Measurements from ENCODE around the gene WDR4.
"Not testable (repeated sequence)": the region's sequence is repeated elsewhere in the genome, so short reads cannot be mapped to it uniquely, and the experiment has no call there.

WDR4 gene

DNA sequence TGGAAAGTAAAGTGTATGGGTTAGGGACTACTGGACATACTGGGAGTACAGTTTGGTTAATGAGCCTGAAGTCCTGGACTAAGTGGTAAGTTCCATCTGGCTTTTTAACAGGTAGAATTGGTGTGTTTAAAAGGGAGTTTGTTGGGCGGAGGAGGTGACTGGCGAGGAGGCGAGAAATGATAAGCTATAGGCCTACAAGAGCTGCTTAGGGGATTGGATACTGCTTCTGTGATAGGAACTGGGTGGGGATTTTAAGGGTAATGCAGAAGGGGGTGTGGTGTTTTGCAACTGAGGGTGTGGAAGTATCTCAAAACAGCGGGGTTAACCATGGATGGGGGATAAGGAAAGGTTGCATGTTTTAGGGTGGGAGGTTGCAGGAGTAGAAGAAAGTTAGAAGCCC, 42.6 kb upstream of the WDR4 start:
- H3K4me1 ChIP-seq (ENCODE audit: control insufficient read depth, low read length) = peaks cover 16% of the 10 kb centered on the region
- no peak overlapping the region for H3K4me2 ChIP-seq (ENCODE audit: low read length)
- TF ChIP-seq, protein P1, sequence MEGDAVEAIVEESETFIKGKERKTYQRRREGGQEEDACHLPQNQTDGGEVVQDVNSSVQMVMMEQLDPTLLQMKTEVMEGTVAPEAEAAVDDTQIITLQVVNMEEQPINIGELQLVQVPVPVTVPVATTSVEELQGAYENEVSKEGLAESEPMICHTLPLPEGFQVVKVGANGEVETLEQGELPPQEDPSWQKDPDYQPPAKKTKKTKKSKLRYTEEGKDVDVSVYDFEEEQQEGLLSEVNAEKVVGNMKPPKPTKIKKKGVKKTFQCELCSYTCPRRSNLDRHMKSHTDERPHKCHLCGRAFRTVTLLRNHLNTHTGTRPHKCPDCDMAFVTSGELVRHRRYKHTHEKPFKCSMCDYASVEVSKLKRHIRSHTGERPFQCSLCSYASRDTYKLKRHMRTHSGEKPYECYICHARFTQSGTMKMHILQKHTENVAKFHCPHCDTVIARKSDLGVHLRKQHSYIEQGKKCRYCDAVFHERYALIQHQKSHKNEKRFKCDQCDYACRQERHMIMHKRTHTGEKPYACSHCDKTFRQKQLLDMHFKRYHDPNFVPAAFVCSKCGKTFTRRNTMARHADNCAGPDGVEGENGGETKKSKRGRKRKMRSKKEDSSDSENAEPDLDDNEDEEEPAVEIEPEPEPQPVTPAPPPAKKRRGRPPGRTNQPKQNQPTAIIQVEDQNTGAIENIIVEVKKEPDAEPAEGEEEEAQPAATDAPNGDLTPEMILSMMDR (IDR thresholded peaks at IDR 0.05; ENCODE audit: low read depth, low read length, poor library complexity, severe bottlenecking) = no peak
- no peak for TF ChIP-seq EZH2phosphoT487 (IDR thresholded peaks at IDR 0.05; ENCODE audit: borderline replicate concordance, low read length)
- H3K27me3 ChIP-seq (ENCODE audit: control insufficient read depth, low read length) = no peaks in the 10 kb centered on the region
- H4K20me1 ChIP-seq (ENCODE audit: control insufficient read depth, insufficient read depth, low read depth, low read length) = no peaks in the 10 kb centered on the region
- no peaks in the 10 kb centered on the region for H3K9me3 ChIP-seq (ENCODE audit: control insufficient read depth, insufficient read depth, low read length)
- no peaks in the 10 kb centered on the region for H3K9me2 ChIP-seq (replicated peaks; ENCODE audit: control insufficient read depth, low read length)
- no peaks in the 10 kb centered on the region for H3K36me3 ChIP-seq (ENCODE audit: control insufficient read depth, low read length)
- H3F3A ChIP-seq (ENCODE audit: control insufficient read depth, insufficient read depth) = no peaks in the 10 kb centered on the region
- no peak overlapping the region for H3K27ac ChIP-seq (ENCODE audit: low read depth, low read length)
- no peaks in the 10 kb centered on the region for H3K79me2 ChIP-seq (ENCODE audit: control insufficient read depth, low read length)
- no peak overlapping the region for H3K4me3 ChIP-seq (ENCODE audit: low read length)

DNA sequence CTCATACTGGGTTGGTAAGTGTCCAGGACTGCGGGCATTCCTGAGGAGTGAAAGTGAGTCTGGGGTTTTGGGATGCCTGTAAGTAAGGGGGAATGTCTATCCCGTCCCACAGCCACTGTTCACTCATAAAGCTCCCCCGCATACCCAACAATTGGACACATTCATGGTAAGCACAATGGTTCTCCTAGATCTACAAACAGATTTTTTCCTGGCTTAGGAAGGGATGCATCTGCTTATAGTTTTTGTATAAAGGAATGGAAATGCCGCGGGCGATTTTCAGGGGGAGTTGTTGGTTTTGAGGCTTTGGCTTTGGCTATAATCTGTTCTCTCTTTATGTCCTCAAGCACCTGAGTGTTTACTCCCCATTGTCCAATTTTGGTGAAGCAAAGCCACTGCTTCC, 39.0 kb upstream of the WDR4 start:
- TF ChIP-seq, protein P1 (IDR thresholded peaks at IDR 0.05; ENCODE audit: low read depth, low read length, poor library complexity, severe bottlenecking) = no peak
- Histone ChIP-seq H3K27me3 (ENCODE audit: control insufficient read depth, low read length) (no peaks in the 10 kb centered on the region), H3K36me3 (ENCODE audit: control insufficient read depth, low read length) (no peaks in the 10 kb centered on the region), H3K4me3 (ENCODE audit: low read length) (no peak overlapping the region), H3K79me2 (ENCODE audit: control insufficient read depth, low read length) (no peaks in the 10 kb centered on the region), H3K27ac (ENCODE audit: low read depth, low read length) (no peak overlapping the region), H4K20me1 (ENCODE audit: control insufficient read depth, insufficient read depth, low read depth, low read length) (no peaks in the 10 kb centered on the region), H3K4me1 (ENCODE audit: control insufficient read depth, low read length) (peaks cover 2% of the 10 kb centered on the region; the same call in 1 of the 2 replicates), H3K9me2 (replicated peaks; ENCODE audit: control insufficient read depth, low read length) (no peaks in the 10 kb centered on the region), H3K9me3 (ENCODE audit: control insufficient read depth, insufficient read depth, low read length) (no peaks in the 10 kb centered on the region), H3F3A (ENCODE audit: control insufficient read depth, insufficient read depth) (no peaks in the 10 kb centered on the region), H3K4me2 (ENCODE audit: low read length) (no peak overlapping the region)

DNA sequence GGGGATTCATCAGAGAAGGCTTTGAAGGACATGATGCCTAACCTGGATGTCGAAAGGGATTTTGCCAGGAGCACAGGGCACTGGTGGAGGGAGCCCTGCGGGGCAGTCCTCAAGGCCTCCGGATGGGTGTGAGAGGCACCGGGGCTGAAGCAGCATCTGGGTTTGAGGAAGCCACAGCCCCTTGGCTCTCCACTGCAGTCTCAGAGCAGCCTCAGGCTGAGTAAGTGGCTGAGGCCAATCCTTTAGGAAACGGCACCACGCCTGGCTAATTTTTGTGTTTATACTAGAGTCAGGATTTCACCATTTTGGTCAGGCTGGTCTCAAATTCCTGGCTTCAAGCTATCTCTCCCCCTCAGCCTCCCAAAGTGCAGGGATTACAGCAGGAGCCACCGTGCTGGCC, 34.1 kb upstream of the WDR4 start:
- no peaks in the 10 kb centered on the region for H4K20me1 ChIP-seq (ENCODE audit: control insufficient read depth, insufficient read depth, low read depth, low read length)
- no peaks in the 10 kb centered on the region for H3K9me3 ChIP-seq (ENCODE audit: control insufficient read depth, insufficient read depth, low read length)
- no peaks in the 10 kb centered on the region for H3K27me3 ChIP-seq (ENCODE audit: control insufficient read depth, low read length)
- H3K9me2 ChIP-seq (replicated peaks; ENCODE audit: control insufficient read depth, low read length) = no peaks in the 10 kb centered on the region
- no peaks in the 10 kb centered on the region for H3F3A ChIP-seq (ENCODE audit: control insufficient read depth, insufficient read depth)
- H3K27ac ChIP-seq (ENCODE audit: low read depth, low read length) = no peak overlapping the region
- peaks cover 15% of the 10 kb centered on the region for H3K36me3 ChIP-seq (ENCODE audit: control insufficient read depth, low read length)
- no peaks in the 10 kb centered on the region for H3K4me1 ChIP-seq (ENCODE audit: control insufficient read depth, low read length)
- H3K4me3 ChIP-seq (ENCODE audit: low read length) = no peak overlapping the region
- no peak for TF ChIP-seq EZH2phosphoT487 (IDR thresholded peaks at IDR 0.05; ENCODE audit: borderline replicate concordance, low read length)
- TF ChIP-seq, protein P1 (IDR thresholded peaks at IDR 0.05; ENCODE audit: low read depth, low read length, poor library complexity, severe bottlenecking) = no peak
- H3K4me2 ChIP-seq (ENCODE audit: low read length) = no peak overlapping the region
- H3K79me2 ChIP-seq (ENCODE audit: control insufficient read depth, low read length) = no peaks in the 10 kb centered on the region

DNA sequence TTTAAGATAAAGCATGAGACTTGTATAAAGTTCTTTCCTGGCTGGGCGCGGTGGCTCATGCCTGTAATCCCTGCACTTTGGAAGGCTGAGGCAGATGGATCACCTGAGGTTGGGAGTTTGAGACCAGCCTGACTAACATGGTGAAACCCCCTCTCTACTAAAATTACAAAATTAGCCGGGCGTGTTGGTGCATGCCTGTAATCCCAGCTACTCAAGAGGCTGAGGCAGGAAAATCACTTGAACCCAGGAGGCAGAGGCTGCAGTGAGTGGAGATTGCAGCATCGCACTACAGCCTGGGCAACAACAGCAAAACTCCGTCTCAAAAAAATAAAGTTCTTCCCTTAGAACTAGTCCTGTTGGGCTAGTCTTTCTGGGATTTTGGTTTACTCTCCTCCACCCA, 32.6 kb upstream of the WDR4 start:
- H3F3A ChIP-seq (ENCODE audit: control insufficient read depth, insufficient read depth); H3K9me3 ChIP-seq (ENCODE audit: control insufficient read depth, insufficient read depth, low read length); H3K9me2 ChIP-seq (replicated peaks; ENCODE audit: control insufficient read depth, low read length); H3K4me2 ChIP-seq (ENCODE audit: low read length); H3K4me1 ChIP-seq (ENCODE audit: control insufficient read depth, low read length); H3K4me3 ChIP-seq (ENCODE audit: low read length); H3K27me3 ChIP-seq (ENCODE audit: control insufficient read depth, low read length); H3K27ac ChIP-seq (ENCODE audit: low read depth, low read length); H4K20me1 ChIP-seq (ENCODE audit: control insufficient read depth, insufficient read depth, low read depth, low read length); H3K79me2 ChIP-seq (ENCODE audit: control insufficient read depth, low read length): not testable (repeated sequence)
- H3K36me3 ChIP-seq (ENCODE audit: control insufficient read depth, low read length) = peaks cover 17% of the 10 kb centered on the region

DNA sequence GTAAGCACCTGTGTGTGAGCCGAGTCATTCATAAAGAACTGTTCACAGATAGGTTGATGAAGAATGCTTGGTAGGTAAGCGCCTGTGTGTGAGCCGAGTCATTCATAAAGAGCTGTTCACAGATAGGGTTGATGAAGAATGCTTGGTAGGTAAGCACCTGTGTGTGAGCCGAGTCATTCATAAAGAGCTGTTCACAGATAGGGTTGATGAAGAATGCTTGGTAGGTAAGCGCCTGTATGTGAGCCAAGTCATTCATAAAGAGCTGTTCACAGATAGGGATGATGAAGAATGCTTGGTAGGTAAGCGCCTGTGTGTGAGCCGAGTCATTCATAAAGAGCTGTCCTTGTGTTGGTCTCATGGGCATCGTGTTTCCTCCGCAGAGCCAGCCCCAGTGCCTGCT, 29.1 kb upstream of the WDR4 start:
- not testable (repeated sequence) for H3F3A ChIP-seq (ENCODE audit: control insufficient read depth, insufficient read depth); H3K27ac ChIP-seq (ENCODE audit: low read depth, low read length); H3K79me2 ChIP-seq (ENCODE audit: control insufficient read depth, low read length); H3K4me1 ChIP-seq (ENCODE audit: control insufficient read depth, low read length); H3K4me3 ChIP-seq (ENCODE audit: low read length); H3K4me2 ChIP-seq (ENCODE audit: low read length); H3K9me3 ChIP-seq (ENCODE audit: control insufficient read depth, insufficient read depth, low read length); H3K27me3 ChIP-seq (ENCODE audit: control insufficient read depth, low read length); H3K9me2 ChIP-seq (replicated peaks; ENCODE audit: control insufficient read depth, low read length); H4K20me1 ChIP-seq (ENCODE audit: control insufficient read depth, insufficient read depth, low read depth, low read length)
- peaks cover 36% of the 10 kb centered on the region for H3K36me3 ChIP-seq (ENCODE audit: control insufficient read depth, low read length)
